HepG2 (cell line): ENCODE measurements around the gene TEX30. TPM values are rescaled to one million over a fixed set of nuclear protein-coding genes. Genes with fewer than 3 reads are reported as not detected.

Source experiments
- CCDC6 ChIP-seq: sonication (generic); formaldehyde crosslinking; IDR thresholded peaks from 2 replicates; pipeline ENCODE4 v1.8.1; 2022; ENCODE audit warnings: mild to moderate bottlenecking, missing genetic modification reagents, moderate library complexity
- CEBPB ChIP-seq: IDR thresholded peaks from 2 replicates; pipeline ENCODE4 v1.6.1; 2011; ENCODE audit warnings: low read depth, low read length, improper control_type of control experiment, borderline replicate concordance
- HOXA9 ChIP-seq: sonication (generic); formaldehyde crosslinking; IDR thresholded peaks from 2 replicates; pipeline ENCODE4 v1.8.1; 2022; ENCODE audit warnings: missing genetic modification reagents, mild to moderate bottlenecking, moderate library complexity, borderline replicate concordance
- MTF1 ChIP-seq: sonication (generic); formaldehyde crosslinking; IDR thresholded peaks from 2 replicates; pipeline ENCODE4 v1.5.0; 2020; ENCODE audit warnings: missing genetic modification reagents
- NCOR1 ChIP-seq: fragments of 200-600 bp; sonication (generic); IDR thresholded peaks from 2 replicates; pipeline ENCODE4 v1.7.0; 2017; ENCODE audit warnings: antibody characterized with exemption, low read length, borderline replicate concordance
- NFAT5 ChIP-seq: sonication (generic); formaldehyde crosslinking; IDR thresholded peaks from 2 replicates; pipeline ENCODE4 v1.4.0; 2020; ENCODE audit warnings: missing genetic modification reagents
- PBX3 ChIP-seq: sonication (generic); formaldehyde crosslinking; IDR thresholded peaks from 2 replicates; pipeline ENCODE4 v1.8.1; 2023; ENCODE audit warnings: missing genetic modification reagents, inconsistent platforms, borderline replicate concordance
- REST ChIP-seq, 2 experiments: IDR thresholded peaks; 2 replicates each; pipeline ENCODE4 v1.6.1; 2011 to 2012; ENCODE audit warnings: low read length in 2 of 2, borderline replicate concordance in 1 of 2, low read depth in 1 of 2, mild to moderate bottlenecking in 1 of 2, moderate library complexity in 1 of 2
- RFX5 ChIP-seq: IDR thresholded peaks from 2 replicates; pipeline ENCODE4 v1.6.1; 2011; ENCODE audit warnings: low read depth, low read length, improper control_type of control experiment
- SMC3 ChIP-seq: IDR thresholded peaks from 2 replicates; pipeline ENCODE4 v1.6.1; 2011; ENCODE audit warnings: low read length, improper control_type of control experiment
- TOE1 ChIP-seq: sonication (generic); formaldehyde crosslinking; IDR thresholded peaks from 2 replicates; pipeline ENCODE4 v1.4.0; 2020; ENCODE audit warnings: mild to moderate bottlenecking, missing genetic modification reagents
- U2AF1 ChIP-seq: fragments of 200-400 bp; formaldehyde crosslinking; optimal IDR thresholded peaks from 2 replicates; pipeline ENCODE3; 2017; ENCODE audit warnings: mild to moderate bottlenecking, low read depth, low read length
- ZBTB42 ChIP-seq: sonication (generic); formaldehyde crosslinking; IDR thresholded peaks from 2 replicates; pipeline ENCODE4 v1.5.0; 2020; ENCODE audit warnings: mild to moderate bottlenecking, missing genetic modification reagents
- ZNF460 ChIP-seq: sonication (generic); formaldehyde crosslinking; IDR thresholded peaks from 2 replicates; pipeline ENCODE4 v1.5.1; 2020; ENCODE audit warnings: missing genetic modification reagents, mild to moderate bottlenecking, borderline replicate concordance
- ZNF570 ChIP-seq: sonication (generic); formaldehyde crosslinking; IDR thresholded peaks from 2 replicates; pipeline ENCODE4 v1.4.0; 2020; ENCODE audit warnings: mild to moderate bottlenecking, missing genetic modification reagents, borderline replicate concordance
- ZNF782 ChIP-seq: sonication (generic); formaldehyde crosslinking; IDR thresholded peaks from 2 replicates; pipeline ENCODE4 v1.4.0; 2020; ENCODE audit warnings: missing genetic modification reagents, mild to moderate bottlenecking, borderline replicate concordance
- ZSCAN12 ChIP-seq: sonication (generic); formaldehyde crosslinking; IDR thresholded peaks from 2 replicates; pipeline ENCODE4 v1.9.0; 2021; ENCODE audit warnings: mild to moderate bottlenecking, missing genetic modification reagents
- polyA plus RNA-seq, 8 experiments: library from polyadenylated mRNA; depleted of rRNA in 3 of 8; stranded (reverse) in 7 of 8; unstranded in 1 of 8; fragments of >200 nt; fragmentation: Illumina TruSeq in 4 of 8; extraction: Trizol in 4 of 8; gene quantifications; 2 replicates each; pipeline versions ENCODE4 v1.2.1 to v1.2.3, GENCODE V29; 2011 to 2016; ENCODE audit warnings: low read depth in 4 of 8, missing spikeins in 1 of 8, mixed read lengths in 1 of 8; ENCODE audit not compliant: insufficient read depth in 1 of 8
- total RNA-seq, 5 experiments: library from RNA; depleted of rRNA; stranded (reverse); fragments of >200 nt; fragmentation: Illumina TruSeq; extraction: Trizol; gene quantifications; 2 replicates each; pipeline ENCODE4 v1.2.3, GENCODE V29; 2016; ENCODE audit warnings: low read depth in 1 of 5

Gene TEX30
- total and polyA plus RNA-seq, 2 of the 13 experiments (the other 11 are each of a cell fraction or from before 2014, with no cell fraction given) = 0.60 to 1.2 TPM

- TF ChIP-seq ZBTB42 (CRISPR knock-in tag) (peak; percentile 62; the same call in 1 of the 2 replicates), TOE1 (CRISPR knock-in tag) (no peak), HOXA9 (CRISPR knock-in tag) (peak; percentile 18; the same call in 1 of the 2 replicates), CCDC6 (CRISPR knock-in tag) (peak; percentile 51; the same call in 1 of the 2 replicates), MTF1 (CRISPR knock-in tag) (0 out of 2 replicates have a peak, but pooled peaks have one; percentile 19), CEBPB (no peak), ZSCAN12 (0 out of 2 replicates have a peak, but pooled peaks have one; percentile 36), ZNF782 (CRISPR knock-in tag) (peak; percentile 46; the same call in 1 of the 2 replicates), NCOR1 (no peak), PBX3 (no peak), SMC3 (peak; percentile 5; the same call in 1 of the 2 replicates), ZNF460 (CRISPR knock-in tag) (no peak), U2AF1 (no peak), REST (IDR thresholded peaks at IDR 0.05; ENCODE audit: borderline replicate concordance in 1 of 2, low read depth in 1 of 2, low read length in 2 of 2) (no peak), ZNF570 (no peak), NFAT5 (CRISPR knock-in tag) (no peak), RFX5 (no peak)
These were observed 26.8 kb upstream of the TEX30 start (continued) for GRCh38 chr13:102800145-102801041.
